ENCODE data around the gene AP5S1.

DNA sequence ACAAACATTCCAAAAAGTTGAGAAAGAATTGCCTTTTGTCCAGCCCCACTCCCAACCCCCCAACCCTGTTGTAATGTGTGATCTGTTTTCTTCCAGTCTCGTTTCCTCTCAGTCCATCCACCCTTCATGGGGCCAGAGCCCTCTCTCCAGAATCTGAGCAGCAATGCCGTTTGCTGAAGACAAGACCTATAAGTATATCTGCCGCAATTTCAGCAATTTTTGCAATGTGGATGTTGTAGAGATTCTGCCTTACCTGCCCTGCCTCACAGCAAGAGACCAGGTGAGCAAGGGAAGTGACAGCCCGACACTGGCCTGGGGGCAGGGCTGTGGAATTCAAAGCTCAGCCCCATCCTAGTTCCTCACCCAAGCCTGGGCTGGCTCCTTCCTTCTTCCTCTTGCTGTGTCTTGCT lies 34.1 kb downstream of the AP5S1 start:
- TF ChIP-seq EZH2 (IDR thresholded peaks at IDR 0.05; ENCODE audit: borderline replicate concordance, low read depth, low read length, severe bottlenecking) = no peak
- TF ChIP-seq, protein P1, sequence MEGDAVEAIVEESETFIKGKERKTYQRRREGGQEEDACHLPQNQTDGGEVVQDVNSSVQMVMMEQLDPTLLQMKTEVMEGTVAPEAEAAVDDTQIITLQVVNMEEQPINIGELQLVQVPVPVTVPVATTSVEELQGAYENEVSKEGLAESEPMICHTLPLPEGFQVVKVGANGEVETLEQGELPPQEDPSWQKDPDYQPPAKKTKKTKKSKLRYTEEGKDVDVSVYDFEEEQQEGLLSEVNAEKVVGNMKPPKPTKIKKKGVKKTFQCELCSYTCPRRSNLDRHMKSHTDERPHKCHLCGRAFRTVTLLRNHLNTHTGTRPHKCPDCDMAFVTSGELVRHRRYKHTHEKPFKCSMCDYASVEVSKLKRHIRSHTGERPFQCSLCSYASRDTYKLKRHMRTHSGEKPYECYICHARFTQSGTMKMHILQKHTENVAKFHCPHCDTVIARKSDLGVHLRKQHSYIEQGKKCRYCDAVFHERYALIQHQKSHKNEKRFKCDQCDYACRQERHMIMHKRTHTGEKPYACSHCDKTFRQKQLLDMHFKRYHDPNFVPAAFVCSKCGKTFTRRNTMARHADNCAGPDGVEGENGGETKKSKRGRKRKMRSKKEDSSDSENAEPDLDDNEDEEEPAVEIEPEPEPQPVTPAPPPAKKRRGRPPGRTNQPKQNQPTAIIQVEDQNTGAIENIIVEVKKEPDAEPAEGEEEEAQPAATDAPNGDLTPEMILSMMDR (IDR thresholded peaks at IDR 0.05; ENCODE audit: borderline replicate concordance, extremely low read depth, low read length, poor library complexity, severe bottlenecking) = no peak

Data from DND-41 (cell line).